ENCODE measurements around the gene PRR29.

DNA sequence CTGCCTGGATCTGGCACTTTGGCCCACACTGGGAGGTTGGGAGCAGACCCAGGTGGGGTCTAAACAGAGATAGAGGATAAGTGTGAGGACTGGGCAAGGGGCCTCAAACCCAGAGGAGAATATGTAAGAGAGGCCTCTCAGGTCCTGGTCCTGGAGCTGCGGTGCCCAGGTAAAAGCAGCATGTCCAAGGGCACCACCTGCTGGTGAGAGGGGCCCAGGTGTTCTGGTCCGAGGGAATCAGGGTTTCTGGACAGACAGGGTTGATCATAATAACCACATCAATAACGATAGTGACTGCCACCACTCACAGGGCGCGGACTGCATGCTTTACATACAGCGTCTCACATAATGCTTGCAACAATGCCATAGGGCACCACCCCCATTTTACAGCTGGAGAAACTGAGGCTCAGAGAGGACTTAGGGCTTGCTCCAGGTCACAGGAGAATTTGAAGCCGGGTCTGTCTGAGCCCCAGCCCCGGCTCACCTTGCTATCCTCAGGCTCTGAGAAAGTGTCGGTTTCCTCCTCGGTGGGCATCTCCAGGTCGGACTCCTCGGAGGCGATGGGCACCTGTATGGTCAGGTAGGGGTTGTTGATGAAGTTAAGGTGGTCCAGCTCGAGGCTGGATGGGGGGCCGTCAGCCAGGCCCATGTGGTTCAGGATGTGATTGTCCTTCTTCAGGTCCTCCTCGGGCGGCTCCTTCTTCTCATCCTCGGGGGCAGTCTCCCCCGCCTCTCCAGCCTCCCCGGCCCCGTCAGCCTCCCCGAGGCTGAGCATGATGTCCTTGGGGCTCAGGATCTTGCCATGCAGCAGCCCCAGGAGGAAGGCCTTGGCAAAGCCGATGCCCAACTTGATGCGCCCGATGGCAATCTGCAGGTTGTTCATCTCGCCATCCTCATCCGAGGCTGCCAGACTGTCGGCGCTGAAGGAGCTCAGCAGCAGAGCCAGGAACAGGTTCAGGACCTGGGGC lies 46.9 kb upstream of the PRR29 start:
- TF ChIP-seq POLR2A (IDR thresholded peaks at IDR 0.05; ENCODE audit: low read depth, low read length) (no peak), EZH2 (IDR thresholded peaks at IDR 0.05; ENCODE audit: borderline replicate concordance, low read depth, low read length, severe bottlenecking) (no peak), POLR2AphosphoS5 (IDR thresholded peaks at IDR 0.05; ENCODE audit: insufficient read depth, low read depth, low read length) (no peak)
- TF ChIP-seq, protein P1, sequence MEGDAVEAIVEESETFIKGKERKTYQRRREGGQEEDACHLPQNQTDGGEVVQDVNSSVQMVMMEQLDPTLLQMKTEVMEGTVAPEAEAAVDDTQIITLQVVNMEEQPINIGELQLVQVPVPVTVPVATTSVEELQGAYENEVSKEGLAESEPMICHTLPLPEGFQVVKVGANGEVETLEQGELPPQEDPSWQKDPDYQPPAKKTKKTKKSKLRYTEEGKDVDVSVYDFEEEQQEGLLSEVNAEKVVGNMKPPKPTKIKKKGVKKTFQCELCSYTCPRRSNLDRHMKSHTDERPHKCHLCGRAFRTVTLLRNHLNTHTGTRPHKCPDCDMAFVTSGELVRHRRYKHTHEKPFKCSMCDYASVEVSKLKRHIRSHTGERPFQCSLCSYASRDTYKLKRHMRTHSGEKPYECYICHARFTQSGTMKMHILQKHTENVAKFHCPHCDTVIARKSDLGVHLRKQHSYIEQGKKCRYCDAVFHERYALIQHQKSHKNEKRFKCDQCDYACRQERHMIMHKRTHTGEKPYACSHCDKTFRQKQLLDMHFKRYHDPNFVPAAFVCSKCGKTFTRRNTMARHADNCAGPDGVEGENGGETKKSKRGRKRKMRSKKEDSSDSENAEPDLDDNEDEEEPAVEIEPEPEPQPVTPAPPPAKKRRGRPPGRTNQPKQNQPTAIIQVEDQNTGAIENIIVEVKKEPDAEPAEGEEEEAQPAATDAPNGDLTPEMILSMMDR (IDR thresholded peaks at IDR 0.05; ENCODE audit: extremely low read depth in 1 of 2, insufficient read depth in 1 of 2, low read depth in 1 of 2, low read length in 2 of 2), result no peak
- TF ChIP-seq, protein P2, sequence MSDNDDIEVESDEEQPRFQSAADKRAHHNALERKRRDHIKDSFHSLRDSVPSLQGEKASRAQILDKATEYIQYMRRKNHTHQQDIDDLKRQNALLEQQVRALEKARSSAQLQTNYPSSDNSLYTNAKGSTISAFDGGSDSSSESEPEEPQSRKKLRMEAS (IDR thresholded peaks at IDR 0.05; ENCODE audit: insufficient read depth, insufficient read length), result no peak
